Measurements from ENCODE around the gene DUOX1. TPM values are rescaled to one million over a fixed set of nuclear protein-coding genes. Genes with fewer than 3 reads are reported as not detected.

Gene DUOX1
- total and polyA plus RNA-seq, 2 donors (not counting 3 experiments of a cell fraction or from before 2014, with no cell fraction given): not detected

DNA sequence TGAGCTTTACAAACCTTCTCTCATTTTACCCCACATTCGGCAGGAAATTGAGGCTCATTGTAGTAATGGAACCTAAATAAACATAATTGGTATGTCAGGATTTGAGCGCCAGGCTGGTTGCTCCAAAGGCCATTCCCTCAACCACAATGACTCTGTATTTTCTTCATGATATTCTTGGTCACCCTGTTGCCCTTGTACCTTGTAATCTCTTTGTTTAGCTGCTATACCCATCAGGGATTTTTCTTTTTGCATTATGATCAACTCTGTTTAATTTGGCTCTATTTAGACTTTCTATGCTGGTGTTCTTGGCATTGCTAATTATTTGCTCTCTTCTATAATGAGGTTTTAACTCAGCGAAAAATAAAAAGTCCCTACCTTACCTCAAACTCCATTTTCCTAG is 45.6 kb upstream of the DUOX1 start:
- Histone ChIP-seq H3K9me3 (replicated peaks; ENCODE audit: control insufficient read depth, insufficient read depth, low read length) (no peaks in the 10 kb centered on the region), H3K36me3 (ENCODE audit: control insufficient read depth in 2 of 2, extremely low read depth in 1 of 2, insufficient read depth in 2 of 2, low read length in 2 of 2) (no peaks in the 10 kb centered on the region), H3K9ac (replicated peaks; ENCODE audit: extremely low read depth, insufficient read depth, low read length) (no peak overlapping the region), H3K4me2 (ENCODE audit: insufficient read depth, low read length) (no peak overlapping the region), H3K79me2 (ENCODE audit: control insufficient read depth, insufficient read depth, low read length) (no peaks in the 10 kb centered on the region), H3K27ac (ENCODE audit: insufficient read depth, low read depth, low read length) (no peak overlapping the region), H3K27me3 (ENCODE audit: control insufficient read depth in 2 of 2, insufficient read depth in 2 of 2, low read length in 2 of 2) (peaks cover 30 to 31% of the 10 kb centered on the region in 2 experiments), H4K20me1 (replicated peaks; ENCODE audit: control insufficient read depth, extremely low read depth, insufficient read depth, low read length) (no peaks in the 10 kb centered on the region), H2AFZ (ENCODE audit: low read depth, low read length) (no peak overlapping the region), H3K4me3 (replicated peaks in 1 of 3; ENCODE audit: insufficient read depth in 1 of 3, low read depth in 1 of 3, low read length in 3 of 3) (no peak overlapping the region), H3K9me1 (replicated peaks; ENCODE audit: control insufficient read depth, extremely low read depth, insufficient read depth, low read length) (no peaks in the 10 kb centered on the region), H3K4me1 (ENCODE audit: control insufficient read depth, extremely low read depth, insufficient read depth, low read length) (no peaks in the 10 kb centered on the region)
- POLR2A ChIA-PET: no interaction called here
- TF ChIP-seq MYC (IDR thresholded peaks at IDR 0.05; ENCODE audit: low read depth, low read length): no peak
- no peak for TF ChIP-seq EZH2 (IDR thresholded peaks at IDR 0.05; ENCODE audit: borderline replicate concordance, low read depth, low read length, severe bottlenecking)
- TF ChIP-seq GATA2 (IDR thresholded peaks at IDR 0.05; ENCODE audit: insufficient read depth, insufficient read length, low read depth, low read length): no peak
- TF ChIP-seq, protein P1, sequence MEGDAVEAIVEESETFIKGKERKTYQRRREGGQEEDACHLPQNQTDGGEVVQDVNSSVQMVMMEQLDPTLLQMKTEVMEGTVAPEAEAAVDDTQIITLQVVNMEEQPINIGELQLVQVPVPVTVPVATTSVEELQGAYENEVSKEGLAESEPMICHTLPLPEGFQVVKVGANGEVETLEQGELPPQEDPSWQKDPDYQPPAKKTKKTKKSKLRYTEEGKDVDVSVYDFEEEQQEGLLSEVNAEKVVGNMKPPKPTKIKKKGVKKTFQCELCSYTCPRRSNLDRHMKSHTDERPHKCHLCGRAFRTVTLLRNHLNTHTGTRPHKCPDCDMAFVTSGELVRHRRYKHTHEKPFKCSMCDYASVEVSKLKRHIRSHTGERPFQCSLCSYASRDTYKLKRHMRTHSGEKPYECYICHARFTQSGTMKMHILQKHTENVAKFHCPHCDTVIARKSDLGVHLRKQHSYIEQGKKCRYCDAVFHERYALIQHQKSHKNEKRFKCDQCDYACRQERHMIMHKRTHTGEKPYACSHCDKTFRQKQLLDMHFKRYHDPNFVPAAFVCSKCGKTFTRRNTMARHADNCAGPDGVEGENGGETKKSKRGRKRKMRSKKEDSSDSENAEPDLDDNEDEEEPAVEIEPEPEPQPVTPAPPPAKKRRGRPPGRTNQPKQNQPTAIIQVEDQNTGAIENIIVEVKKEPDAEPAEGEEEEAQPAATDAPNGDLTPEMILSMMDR (IDR thresholded peaks at IDR 0.05; ENCODE audit: extremely low read depth in 1 of 2, insufficient read depth in 1 of 2, low read depth in 1 of 2, low read length in 2 of 2): no peak
- no peak for TF ChIP-seq POLR2AphosphoS5 (IDR thresholded peaks at IDR 0.05; ENCODE audit: insufficient read depth, low read depth, low read length)
- no peak for TF ChIP-seq POLR2A (IDR thresholded peaks at IDR 0.05; ENCODE audit: low read depth, low read length)
- TF ChIP-seq, protein P2, sequence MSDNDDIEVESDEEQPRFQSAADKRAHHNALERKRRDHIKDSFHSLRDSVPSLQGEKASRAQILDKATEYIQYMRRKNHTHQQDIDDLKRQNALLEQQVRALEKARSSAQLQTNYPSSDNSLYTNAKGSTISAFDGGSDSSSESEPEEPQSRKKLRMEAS (IDR thresholded peaks at IDR 0.05; ENCODE audit: insufficient read depth, insufficient read length): no peak
- TF ChIP-seq JUN (IDR thresholded peaks at IDR 0.05; ENCODE audit: borderline replicate concordance, insufficient read depth, insufficient read length, low read depth): no peak
- TF ChIP-seq FOS (IDR thresholded peaks at IDR 0.05; ENCODE audit: borderline replicate concordance, insufficient read depth, low read length): no peak
- CTCF ChIA-PET: no interaction called here
- FAIRE-seq (no peak), DNase-seq (ENCODE audit: low read depth, low spot score) (no peak)
- dilution Hi-C loops (cut with MboI; ENCODE audit: extremely low pct_ligation_motif_present, low sequenced_read_pairs): no loop called here
- BruUV-seq (replicated peaks): no TSS peak
- intact Hi-C loops (cut with micrococcal nuclease): no loop called here
